Mesenteric fat pad (tissue), 1 donor: ENCODE measurements around the gene COG6. TPM values are rescaled to one million over a fixed set of nuclear protein-coding genes. Genes with fewer than 3 reads are reported as not detected.

Source experiments
- DNase-seq: peaks from one replicate; pipeline ENCODE4 v3.0.0-alpha.2; 2020; ENCODE audit warnings: low spot score
- microRNA-seq: library from miRNA; unstranded; fragments of <30 nt; microRNA quantifications from one replicate; pipeline ENCODE4 v1.2.0, GENCODE V29; 2020; ENCODE audit warnings: borderline number of aligned reads
- total RNA-seq: library from RNA; stranded (reverse); fragmentation: NEBNext Ultra II Directional; extraction: Animal tissue kit (Norgen Biotek cat#: 25700); gene quantifications from one replicate; pipeline ENCODE4 v1.2.1, GENCODE V29; 2021
- donor health status: DM: yes; HTN: yes; CAD: no.

Gene COG6
- total RNA-seq, 1 donor from 2014 or later = 27.1 TPM

DNA sequence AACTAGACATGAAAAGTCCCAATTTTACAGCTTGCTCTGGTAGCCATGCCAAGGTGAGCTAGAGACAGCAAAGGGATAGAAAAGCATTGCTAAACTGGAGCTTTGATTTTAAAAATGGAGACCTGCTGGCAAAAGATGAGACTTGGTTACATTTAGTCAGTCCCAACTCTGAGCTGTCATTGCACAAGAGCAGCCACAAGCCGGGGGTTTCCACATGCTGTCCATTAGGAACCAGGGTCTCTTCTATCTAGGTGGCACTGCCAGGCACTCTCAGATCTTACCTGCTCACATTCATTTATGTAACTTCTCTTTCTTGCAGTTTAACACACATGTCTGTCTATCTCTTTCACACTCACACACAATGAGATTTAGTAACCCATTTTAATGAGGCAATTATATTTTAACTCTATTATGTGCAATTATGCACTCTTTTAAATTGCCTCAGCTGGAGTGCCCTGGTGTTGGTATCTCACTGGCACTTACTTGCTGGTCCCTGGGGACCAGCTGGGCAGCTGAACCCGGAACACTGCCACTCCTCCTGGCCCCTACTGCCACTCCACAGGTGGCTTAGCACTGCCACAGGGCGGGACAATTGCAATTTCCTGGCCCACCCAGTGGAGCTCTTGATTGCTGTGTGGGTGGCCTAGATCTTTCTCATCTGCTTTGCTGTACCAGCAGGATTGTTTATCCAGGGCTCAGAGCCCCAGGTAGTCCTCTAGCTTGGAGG lies 112.5 kb downstream of the COG6 start:
- DNase-seq = no peak

DNA sequence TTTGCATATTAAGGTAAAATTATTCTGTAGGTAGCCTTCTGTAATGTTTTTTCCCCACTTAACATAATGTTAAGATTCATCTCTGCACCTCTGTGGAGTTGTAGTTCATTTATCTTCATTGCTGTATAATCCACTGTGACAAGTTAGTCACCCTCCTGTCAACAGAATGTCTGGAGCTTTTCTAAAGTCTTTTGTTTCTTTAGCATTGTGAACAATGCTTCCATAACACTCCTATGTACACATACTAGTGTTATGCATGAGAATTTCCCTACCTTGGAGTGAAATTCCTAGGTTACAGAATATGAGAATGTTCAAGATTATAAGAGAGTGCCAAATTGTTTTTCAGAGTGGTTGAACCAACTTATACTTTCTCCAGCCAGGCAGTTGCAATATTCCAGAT lies 113.5 kb downstream of the COG6 start:
- DNase-seq = no peak

DNA sequence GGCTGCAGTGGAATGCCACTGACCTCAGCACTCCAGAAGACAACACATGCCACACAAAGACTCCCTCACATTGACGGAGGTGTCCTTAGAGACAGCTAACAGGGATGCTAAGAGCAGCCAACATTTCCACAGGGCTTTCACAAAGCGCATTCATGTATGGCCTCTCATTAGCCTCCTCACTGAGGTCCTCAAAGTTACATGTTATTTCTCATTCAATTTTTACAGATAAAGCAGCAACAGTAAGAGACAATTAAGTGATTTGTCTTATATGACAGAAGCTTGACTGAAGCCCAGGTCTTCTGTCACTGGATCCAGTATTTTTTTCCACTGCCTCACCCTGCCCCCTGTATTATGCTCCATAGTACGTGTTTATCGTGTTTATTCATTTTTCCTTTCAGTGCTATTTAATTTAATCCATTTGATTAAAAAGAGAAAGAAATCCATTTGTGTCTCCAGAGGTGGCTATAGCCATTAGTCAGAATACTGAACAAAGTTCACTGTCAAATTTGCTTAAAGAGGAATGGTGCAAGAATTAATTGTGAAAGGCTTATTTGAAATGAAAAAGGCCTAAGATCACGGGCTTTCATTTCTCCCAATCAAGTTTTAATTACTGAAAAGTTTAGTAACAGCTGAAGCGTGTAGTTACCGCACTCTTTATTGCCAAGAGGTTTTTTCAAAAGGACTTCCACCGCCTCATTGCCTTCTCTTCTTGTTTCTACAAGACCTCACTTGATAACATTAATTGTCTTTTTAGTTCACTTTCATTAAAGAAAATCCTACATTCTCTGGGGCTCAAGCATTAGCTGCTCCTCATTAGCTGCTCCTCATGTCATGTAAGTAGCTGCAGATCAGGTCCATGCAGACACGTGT lies 115.0 kb downstream of the COG6 start:
- DNase-seq = no peak

DNA sequence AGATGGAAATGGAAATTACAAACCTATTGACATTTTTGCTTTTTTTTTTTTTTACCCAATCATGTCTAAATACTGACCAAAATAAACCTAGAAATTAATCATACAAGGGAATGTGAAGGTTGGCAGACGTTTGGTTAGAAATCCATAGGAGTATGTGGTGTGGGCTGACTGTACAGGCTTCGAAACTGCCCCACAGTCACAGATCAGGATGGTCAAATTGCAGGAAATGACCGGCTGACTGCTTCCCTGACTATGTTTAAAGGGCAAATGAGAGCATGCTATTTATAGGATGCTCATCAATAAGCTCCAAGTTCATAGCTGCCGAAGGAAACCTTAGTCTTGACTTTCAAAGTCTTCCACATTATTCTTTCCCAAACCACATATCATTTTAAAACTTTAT lies 118.4 kb downstream of the COG6 start:
- no peak for DNase-seq

DNA sequence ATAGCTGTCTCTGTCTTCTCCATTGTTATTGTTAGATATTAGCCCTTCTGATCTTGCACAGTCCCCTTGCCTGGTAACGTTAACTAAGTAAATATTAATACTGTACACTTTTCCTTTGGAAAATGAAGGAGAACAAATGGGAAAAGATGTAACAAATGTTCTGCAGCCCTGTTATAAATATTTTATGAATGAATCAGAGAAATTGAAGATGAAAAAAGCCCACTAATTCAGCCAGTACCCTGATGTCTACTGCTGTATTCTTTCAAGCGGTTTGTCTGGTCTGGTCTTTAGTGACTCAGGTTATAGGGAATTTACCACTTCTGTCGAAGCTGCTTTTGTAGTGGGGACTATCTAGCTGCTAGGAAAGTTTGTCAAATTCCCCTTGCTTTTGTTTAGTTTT lies 121.0 kb downstream of the COG6 start:
- no peak for DNase-seq

DNA sequence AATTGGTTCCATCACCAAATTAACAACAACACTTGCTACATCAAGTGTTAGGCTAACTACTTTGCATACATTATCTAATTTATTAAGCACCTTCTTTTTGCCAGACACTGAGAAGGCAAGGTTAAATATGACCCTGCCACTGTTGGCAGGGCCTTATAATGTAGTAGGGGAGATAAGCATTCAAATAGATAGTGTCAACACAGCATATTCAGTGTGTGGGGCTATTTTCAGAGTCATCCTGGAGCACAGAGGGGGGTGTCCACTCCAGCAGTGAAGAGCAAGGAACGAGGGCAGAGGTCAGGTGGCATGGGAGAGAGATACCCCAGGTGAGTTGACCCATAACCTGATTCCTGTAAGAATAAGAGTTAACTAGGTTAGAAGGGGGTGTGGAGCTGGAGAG lies 121.6 kb downstream of the COG6 start:
- no peak for DNase-seq

DNA sequence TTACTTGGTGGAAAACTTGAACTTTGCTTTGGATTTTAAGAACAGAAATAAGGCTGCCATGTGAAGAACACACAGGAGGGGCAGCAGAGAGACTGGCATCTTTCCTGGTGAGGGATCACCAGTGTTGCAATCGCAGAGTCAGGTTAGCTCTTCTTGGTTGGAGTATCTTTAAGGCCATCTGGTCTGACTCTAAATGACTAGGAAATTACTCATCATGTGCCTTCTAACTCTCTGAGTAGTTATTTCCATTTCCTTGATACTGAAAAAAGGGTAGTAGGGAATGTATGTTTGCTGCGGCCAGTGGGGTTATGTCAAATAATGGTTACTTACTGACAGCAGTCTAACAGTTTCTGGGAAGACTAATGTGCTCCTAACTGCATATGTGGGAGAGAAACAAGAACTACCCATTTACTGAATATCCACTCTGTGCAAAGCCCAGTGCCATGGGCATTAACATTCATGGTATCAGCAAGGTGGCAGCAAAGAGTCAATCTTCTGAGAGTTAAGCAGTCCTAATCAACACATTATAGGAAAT lies 122.1 kb downstream of the COG6 start:
- no peak for DNase-seq

DNA sequence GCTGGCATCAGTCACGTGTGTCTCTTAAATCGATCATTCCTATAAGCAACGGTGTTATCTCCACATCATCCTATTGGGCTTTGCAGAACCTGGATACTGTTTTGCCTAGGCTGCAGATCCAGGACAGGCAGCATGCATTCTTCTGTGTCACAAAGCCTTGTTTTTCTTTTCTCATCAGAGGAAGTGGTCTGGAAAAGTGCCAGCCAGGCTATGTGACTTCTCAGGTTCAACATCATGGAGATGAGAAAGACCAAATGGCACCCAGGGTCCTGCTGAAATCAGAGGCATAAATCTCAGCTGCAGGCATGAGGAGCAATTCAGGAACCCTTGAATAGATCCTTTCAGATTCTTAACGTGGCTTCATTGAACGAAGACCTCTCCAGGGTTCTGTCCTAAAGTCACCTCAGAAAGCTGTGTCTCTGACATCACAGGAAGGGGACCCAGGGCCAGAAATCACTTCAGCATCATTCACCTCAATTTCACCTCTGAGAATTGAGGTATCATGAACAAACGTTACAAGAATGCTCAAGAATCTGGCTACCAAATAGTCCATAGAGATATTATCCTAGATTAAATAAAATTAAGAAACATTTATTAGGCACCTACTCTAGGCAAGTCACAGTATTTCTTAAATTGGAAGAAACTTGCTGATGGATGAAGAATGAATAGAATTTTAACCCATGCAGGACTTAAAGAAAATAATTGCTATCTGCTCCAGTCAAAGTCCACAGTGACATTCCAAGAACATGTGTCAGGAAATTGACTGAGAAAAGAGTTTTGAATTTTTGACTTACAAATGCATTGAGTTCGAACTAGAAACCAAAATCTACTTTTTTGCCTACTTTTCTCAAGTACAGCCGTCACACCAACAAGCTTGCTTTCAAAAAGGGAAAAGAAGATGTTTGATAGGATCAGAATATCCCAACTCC lies 124.1 kb downstream of the COG6 start:
- DNase-seq = no peak

DNA sequence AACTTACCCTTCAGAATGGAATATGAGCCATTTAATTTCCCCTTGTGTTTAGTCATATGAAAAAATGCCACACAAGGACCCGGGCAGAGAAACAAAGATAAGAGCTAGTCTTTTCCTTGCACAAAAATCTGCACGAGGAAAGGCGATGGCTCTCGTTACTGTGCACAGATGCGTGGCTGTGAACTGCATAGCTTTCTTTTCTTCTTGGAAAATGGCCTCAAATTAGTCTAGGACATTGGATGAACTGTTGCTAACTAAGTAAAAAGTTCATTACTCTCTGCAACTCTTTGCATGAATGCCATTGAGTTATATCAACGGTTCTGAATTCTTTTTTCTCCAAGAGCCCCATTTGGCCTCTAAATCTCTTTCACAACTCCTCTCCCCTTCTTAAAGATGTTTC lies 125.2 kb downstream of the COG6 start:
- DNase-seq = no peak

DNA sequence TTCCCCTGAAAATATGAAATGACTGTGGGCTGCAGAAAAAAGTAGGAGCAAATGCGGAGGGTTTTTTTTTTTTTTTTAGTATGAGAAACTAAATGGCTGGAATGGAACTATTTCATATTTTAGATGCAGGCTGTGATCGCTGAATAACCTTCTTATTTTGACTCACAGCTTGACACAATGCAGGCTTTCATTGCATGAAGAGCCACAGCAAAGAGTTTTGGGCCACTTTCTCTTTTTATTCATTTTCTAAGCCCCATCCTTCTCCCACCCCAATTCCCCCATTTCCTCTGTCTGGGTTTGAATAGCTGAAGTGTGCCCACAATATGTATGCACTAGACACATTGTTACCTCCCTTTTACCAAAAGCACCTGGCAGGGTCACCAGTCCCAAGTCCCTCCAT lies 125.9 kb downstream of the COG6 start:
- no peak for DNase-seq

DNA sequence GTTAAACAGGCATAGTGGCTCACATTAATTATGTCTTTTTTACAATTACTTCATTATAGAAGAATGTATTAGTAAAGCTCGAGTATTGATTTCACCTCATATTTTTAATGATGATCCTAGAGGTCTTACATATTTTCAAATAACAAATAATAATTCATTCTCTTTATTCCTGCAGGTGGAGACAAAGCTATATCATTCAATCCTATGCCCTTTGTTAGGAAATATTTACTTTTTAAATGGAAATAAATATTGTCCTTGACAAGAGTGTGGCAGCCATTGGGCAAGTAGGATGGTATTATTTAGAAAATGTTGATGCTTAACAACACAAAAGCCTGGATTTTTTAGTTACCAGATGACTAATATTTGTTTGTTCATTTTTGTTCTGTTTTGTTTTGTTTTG lies 127.6 kb downstream of the COG6 start:
- no peak for DNase-seq

DNA sequence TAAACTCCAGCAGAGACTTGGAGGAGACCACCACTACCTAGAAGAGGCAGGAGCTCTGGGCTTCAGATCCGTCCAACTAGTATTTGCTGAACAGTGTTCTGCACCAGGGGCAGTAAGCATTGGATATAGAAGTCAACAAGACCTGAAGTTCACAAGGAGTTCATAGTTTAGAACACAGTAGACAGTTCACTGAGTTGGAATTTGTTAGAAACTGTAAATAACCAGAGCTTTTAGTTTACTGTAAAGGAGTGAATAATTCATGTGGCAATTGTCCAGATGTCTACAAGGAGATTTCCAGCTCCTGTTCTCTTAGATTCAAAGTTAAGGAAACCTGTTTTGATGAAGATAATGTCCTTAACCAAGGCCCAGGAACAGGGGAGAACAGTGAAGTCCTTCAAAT lies 128.9 kb downstream of the COG6 start:
- DNase-seq = no peak

DNA sequence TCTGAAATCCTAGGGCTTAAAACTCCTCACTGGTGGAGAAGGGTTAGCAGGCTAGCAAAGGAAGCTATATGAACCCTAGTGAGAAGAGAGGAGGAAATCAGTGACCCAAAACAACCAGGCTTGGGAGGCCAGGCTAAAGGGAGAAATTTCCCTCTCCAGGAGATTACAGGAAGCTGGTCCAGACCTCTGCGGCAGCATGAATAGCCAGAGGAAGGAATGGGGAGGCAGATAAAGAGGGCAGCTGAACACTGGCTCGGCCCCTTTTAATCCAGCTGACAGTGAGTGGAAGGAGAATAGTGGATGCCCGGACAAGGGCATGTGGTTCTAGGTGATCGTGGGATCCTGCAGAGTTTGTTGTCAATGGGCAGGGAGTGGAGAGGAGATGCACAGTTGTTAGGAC lies 130.6 kb downstream of the COG6 start:
- no peak for DNase-seq

DNA sequence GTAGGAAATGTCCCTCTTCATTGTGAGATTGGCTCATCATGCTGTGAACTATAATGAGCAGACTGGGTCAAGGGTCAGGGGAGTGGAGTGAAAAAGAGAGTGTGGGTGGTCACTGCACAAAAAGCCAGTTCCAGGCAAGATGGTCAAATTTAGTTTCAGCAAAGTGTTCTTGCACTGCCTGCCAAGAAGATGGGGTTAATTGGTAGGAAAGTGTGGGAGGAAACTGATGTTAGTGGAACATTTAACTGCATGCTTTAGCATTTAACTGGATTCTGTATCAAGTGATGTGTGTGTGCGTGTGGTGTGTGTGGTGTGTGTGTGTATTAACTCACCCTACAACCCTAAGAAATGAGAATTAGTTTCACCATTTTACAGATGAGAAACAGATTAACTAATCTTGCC lies 131.6 kb downstream of the COG6 start:
- no peak for DNase-seq

DNA sequence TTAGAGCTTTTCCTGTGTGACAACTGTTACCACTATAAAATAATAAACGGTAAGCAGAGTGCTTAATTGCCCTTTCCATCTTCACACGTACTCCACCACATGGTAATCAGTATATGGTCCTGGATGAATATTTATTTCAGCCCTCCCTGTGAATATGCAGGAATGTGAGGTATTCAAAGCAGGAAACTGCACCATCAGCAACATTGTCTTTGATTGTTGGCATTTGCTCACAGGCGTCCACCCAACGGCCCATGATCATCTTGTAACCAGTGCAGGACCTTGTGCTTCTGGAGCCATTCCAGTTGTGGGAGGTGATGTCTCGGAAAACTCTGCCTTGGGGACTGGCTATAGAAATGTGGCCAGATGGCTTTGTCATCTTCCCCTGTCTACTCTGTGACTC lies 132.6 kb downstream of the COG6 start:
- no peak for DNase-seq

DNA sequence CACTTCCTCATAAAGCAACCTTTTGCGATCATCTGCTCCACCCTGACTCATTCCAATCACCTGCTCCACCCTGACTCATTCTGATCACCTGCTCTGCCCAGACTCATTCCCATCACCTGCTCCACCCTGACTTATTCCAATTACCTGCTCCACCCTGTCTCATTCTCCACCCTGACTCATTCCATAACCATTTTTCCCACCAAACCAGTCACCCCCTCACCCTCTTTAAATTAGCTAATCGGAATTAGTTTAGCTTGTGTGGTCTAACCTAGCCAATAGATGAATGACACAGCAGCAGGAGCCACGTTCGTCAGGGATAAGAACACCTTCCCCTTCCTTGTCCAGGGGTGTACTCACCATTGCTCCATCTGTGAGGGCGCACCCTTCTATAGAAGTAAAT lies 134.0 kb downstream of the COG6 start:
- no peak for DNase-seq

Small RNA genes within 50 kb of the gene (microRNA-seq; reads per million reads assigned to microRNA genes)
- not detected for gene MIR4305

Other genes starting within 250 kb of the COG6 start
- 112 TPM for gene LHFPL6, start 52.5 kb upstream of the COG6 start, total RNA-seq